ENCODE measurements around the gene PRKG2.

PRKG2 gene

GRCh38 chr4:81197864-81198524, 17.0 kb downstream of the PRKG2 start:
- no peaks in the 10 kb centered on the region for H3K9me3 ChIP-seq (ENCODE audit: control insufficient read depth in 1 of 2, low read length in 2 of 2)
- no peak overlapping the region for H3K4me3 ChIP-seq (ENCODE audit: low read depth in 1 of 2, low read length in 2 of 2)
- H3K27ac ChIP-seq (ENCODE audit: low read depth, low read length), result no peak overlapping the region
- no peaks in the 10 kb centered on the region for H3K27me3 ChIP-seq (ENCODE audit: control insufficient read depth in 1 of 2, insufficient read depth in 2 of 2, low read length in 2 of 2)
- H3K4me1 ChIP-seq (ENCODE audit: control insufficient read depth in 1 of 2, insufficient read depth in 2 of 2, low read length in 2 of 2), result no peaks in the 10 kb centered on the region
- H3K36me3 ChIP-seq (ENCODE audit: control insufficient read depth in 1 of 2, insufficient read depth in 2 of 2, low read length in 2 of 2), result no peaks in the 10 kb centered on the region
- H3K9ac ChIP-seq (ENCODE audit: low read depth in 1 of 2, low read length in 2 of 2), result no peak overlapping the region

DNA sequence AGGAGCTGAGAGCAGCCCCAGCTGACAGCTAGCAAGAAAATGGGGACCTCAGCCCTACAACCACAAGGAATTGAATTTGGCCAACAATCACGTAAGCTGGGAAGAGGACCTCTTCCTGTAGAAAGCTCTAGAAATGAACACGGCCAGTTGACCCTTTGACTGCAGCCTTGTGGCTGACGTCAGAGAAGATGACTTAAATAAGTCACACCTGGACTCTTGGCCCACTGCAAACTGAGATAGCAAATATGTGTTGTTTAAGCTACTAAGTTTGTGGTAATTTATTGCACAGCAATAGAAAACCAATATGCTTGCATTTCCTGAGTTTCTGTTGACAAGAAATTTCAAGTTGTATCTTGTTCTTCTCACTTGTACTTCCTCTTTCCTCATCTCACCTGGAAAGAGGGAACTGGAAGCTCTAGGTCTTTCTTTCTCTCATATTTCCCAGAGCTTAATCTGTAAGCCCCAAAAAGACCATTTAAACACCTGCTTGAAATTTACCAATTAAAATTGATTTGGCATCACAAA, 18.8 kb downstream of the PRKG2 start:
- no peaks in the 10 kb centered on the region for H3K9me3 ChIP-seq (ENCODE audit: control insufficient read depth in 1 of 2, low read length in 2 of 2)
- H3K4me1 ChIP-seq (ENCODE audit: control insufficient read depth in 1 of 2, insufficient read depth in 2 of 2, low read length in 2 of 2), result peaks cover 0 to 3% of the 10 kb centered on the region in 2 donors
- H3K9ac ChIP-seq (ENCODE audit: low read depth in 1 of 2, low read length in 2 of 2), result no peak overlapping the region
- no peak overlapping the region for H3K4me3 ChIP-seq (ENCODE audit: low read depth in 1 of 2, low read length in 2 of 2)
- no peak overlapping the region for H3K27ac ChIP-seq (ENCODE audit: low read depth, low read length)
- no peaks in the 10 kb centered on the region for H3K36me3 ChIP-seq (ENCODE audit: control insufficient read depth in 1 of 2, insufficient read depth in 2 of 2, low read length in 2 of 2)
- H3K27me3 ChIP-seq (ENCODE audit: control insufficient read depth in 1 of 2, insufficient read depth in 2 of 2, low read length in 2 of 2), result no peaks in the 10 kb centered on the region

GRCh38 chr4:81195475-81195874, 19.5 kb downstream of the PRKG2 start:
- peaks cover 0 to 3% of the 10 kb centered on the region in 2 donors for H3K4me1 ChIP-seq (ENCODE audit: control insufficient read depth in 1 of 2, insufficient read depth in 2 of 2, low read length in 2 of 2)
- H3K9ac ChIP-seq (ENCODE audit: low read depth in 1 of 2, low read length in 2 of 2), result no peak overlapping the region
- H3K27me3 ChIP-seq (ENCODE audit: control insufficient read depth in 1 of 2, insufficient read depth in 2 of 2, low read length in 2 of 2), result no peaks in the 10 kb centered on the region
- H3K9me3 ChIP-seq (ENCODE audit: control insufficient read depth in 1 of 2, low read length in 2 of 2), result no peaks in the 10 kb centered on the region
- no peak overlapping the region for H3K4me3 ChIP-seq (ENCODE audit: low read depth in 1 of 2, low read length in 2 of 2)
- H3K27ac ChIP-seq (ENCODE audit: low read depth, low read length), result no peak overlapping the region
- H3K36me3 ChIP-seq (ENCODE audit: control insufficient read depth in 1 of 2, insufficient read depth in 2 of 2, low read length in 2 of 2), result no peaks in the 10 kb centered on the region

DNA sequence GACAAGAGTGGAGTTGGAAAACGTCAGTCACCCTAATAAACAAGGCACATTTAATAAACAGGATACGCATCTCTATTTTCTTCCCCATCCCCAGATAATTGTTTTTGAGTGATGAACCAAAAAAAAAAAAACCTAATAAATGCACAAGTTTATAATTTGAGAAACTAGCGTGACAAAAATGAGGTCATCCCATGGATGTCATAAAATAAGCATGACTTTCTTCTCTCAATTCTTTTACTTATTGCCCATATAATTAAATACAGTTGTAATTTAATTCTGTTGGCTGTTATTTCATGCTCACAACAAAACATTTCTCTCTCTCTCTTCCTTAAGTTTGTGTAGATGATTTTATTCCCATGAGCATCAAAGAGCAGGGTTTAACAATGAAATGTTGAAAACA, 20.7 kb downstream of the PRKG2 start:
- Histone ChIP-seq H3K27ac (ENCODE audit: low read depth, low read length) (no peak overlapping the region), H3K9ac (ENCODE audit: low read depth in 1 of 2, low read length in 2 of 2) (no peak overlapping the region), H3K4me3 (ENCODE audit: low read depth in 1 of 2, low read length in 2 of 2) (no peak overlapping the region), H3K36me3 (ENCODE audit: control insufficient read depth in 1 of 2, insufficient read depth in 2 of 2, low read length in 2 of 2) (no peaks in the 10 kb centered on the region), H3K27me3 (ENCODE audit: control insufficient read depth in 1 of 2, insufficient read depth in 2 of 2, low read length in 2 of 2) (no peaks in the 10 kb centered on the region), H3K9me3 (ENCODE audit: control insufficient read depth in 1 of 2, low read length in 2 of 2) (no peaks in the 10 kb centered on the region), H3K4me1 (ENCODE audit: control insufficient read depth in 1 of 2, insufficient read depth in 2 of 2, low read length in 2 of 2) (peaks cover 0 to 3% of the 10 kb centered on the region in 2 donors)

DNA sequence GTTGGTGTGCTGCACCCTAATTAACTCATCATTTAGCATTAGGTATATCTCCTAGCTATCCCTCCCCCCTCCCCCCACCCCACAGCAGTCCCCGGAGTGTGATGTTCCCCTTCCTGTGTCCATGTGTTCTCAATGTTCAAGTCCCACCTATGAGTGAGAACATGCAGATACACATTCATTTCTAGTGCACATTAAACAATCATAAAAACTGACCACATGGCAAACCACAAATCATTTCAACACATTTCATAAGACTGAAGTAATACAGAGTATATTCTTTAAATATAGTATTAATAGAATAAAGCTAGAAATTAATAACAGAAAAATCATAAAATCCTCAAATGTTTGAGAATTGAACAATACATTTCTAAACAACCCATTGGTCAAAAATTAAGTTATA, 34.1 kb downstream of the PRKG2 start:
- Histone ChIP-seq H3K9ac (ENCODE audit: low read depth in 1 of 2, low read length in 2 of 2) (no peak overlapping the region), H3K27me3 (ENCODE audit: control insufficient read depth in 1 of 2, insufficient read depth in 2 of 2, low read length in 2 of 2) (no peaks in the 10 kb centered on the region), H3K4me1 (ENCODE audit: control insufficient read depth in 1 of 2, insufficient read depth in 2 of 2, low read length in 2 of 2) (no peaks in the 10 kb centered on the region), H3K4me3 (ENCODE audit: low read depth in 1 of 2, low read length in 2 of 2) (no peak overlapping the region), H3K27ac (ENCODE audit: low read depth, low read length) (no peak overlapping the region), H3K36me3 (ENCODE audit: control insufficient read depth in 1 of 2, insufficient read depth in 2 of 2, low read length in 2 of 2) (no peaks in the 10 kb centered on the region), H3K9me3 (ENCODE audit: control insufficient read depth in 1 of 2, low read length in 2 of 2) (no peaks in the 10 kb centered on the region)

- H3K9ac ChIP-seq (ENCODE audit: low read depth in 1 of 2, low read length in 2 of 2), result no peak overlapping the region
- no peaks in the 10 kb centered on the region for H3K36me3 ChIP-seq (ENCODE audit: control insufficient read depth in 1 of 2, insufficient read depth in 2 of 2, low read length in 2 of 2)
- H3K4me3 ChIP-seq (ENCODE audit: low read depth in 1 of 2, low read length in 2 of 2), result no peak overlapping the region
- no peaks in the 10 kb centered on the region for H3K27me3 ChIP-seq (ENCODE audit: control insufficient read depth in 1 of 2, insufficient read depth in 2 of 2, low read length in 2 of 2)
- no peaks in the 10 kb centered on the region for H3K4me1 ChIP-seq (ENCODE audit: control insufficient read depth in 1 of 2, insufficient read depth in 2 of 2, low read length in 2 of 2)
- no peaks in the 10 kb centered on the region for H3K9me3 ChIP-seq (ENCODE audit: control insufficient read depth in 1 of 2, low read length in 2 of 2)
- no peak overlapping the region for H3K27ac ChIP-seq (ENCODE audit: low read depth, low read length)
Measured at GRCh38 chr4:81179326-81179725, 35.7 kb downstream of the PRKG2 start.

DNA sequence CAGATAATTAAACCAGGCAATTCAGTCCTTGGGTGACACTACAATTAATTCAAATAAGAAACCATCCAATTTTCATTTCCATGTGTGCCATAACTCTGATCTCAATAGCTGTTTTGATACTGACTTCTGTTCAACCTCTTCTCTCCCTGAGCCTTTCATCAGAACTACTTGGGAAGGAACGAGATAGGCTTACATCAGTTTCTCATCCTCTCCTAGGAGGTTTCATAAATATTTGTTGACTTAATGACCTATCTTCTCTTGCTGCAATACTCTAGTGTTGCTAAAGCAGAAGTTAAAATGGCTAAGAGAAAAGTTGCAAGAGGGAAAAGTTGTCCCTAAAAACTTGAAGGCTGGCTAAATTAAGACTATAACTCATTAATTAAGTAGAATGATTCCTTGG, 41.8 kb downstream of the PRKG2 start:
- Histone ChIP-seq H3K4me1 (ENCODE audit: control insufficient read depth in 1 of 2, insufficient read depth in 2 of 2, low read length in 2 of 2) (no peaks in the 10 kb centered on the region), H3K36me3 (ENCODE audit: control insufficient read depth in 1 of 2, insufficient read depth in 2 of 2, low read length in 2 of 2) (no peaks in the 10 kb centered on the region), H3K4me3 (ENCODE audit: low read depth in 1 of 2, low read length in 2 of 2) (no peak overlapping the region), H3K27me3 (ENCODE audit: control insufficient read depth in 1 of 2, insufficient read depth in 2 of 2, low read length in 2 of 2) (no peaks in the 10 kb centered on the region), H3K27ac (ENCODE audit: low read depth, low read length) (no peak overlapping the region), H3K9ac (ENCODE audit: low read depth in 1 of 2, low read length in 2 of 2) (no peak overlapping the region), H3K9me3 (ENCODE audit: control insufficient read depth in 1 of 2, low read length in 2 of 2) (no peaks in the 10 kb centered on the region)

DNA sequence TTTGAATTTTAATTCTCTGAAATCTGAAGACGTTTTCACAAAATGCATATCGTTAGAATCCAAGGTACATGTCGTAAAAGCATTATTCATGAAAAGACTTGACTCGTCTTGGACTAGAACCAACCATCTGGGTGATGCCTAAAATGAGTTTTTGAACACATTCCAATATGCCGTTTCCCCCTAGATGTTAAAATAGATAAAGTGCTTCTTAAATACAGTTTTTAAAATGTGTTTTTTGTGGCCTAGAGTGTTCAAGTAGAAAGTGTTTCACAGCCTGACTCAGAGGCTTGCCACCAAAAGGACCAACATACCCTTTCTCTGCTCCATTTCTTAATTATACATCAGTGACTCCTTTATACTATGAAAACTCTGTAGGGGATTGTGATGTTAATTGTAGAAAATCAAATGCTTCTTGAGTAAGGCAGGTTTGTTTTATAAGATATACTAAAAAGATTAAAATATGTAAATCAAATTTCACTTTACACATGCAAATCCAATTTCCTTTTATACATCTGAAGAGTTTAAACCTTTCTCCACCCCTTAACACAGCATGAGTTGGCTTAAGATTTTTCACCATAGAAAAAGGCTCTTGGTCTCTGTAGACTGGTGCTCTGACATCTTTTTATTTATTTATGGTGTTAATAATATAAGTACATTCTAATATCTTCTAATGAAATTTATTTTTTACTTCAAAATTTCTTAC, 48.4 kb downstream of the PRKG2 start:
- Histone ChIP-seq H3K36me3 (ENCODE audit: control insufficient read depth in 1 of 2, insufficient read depth in 2 of 2, low read length in 2 of 2) (no peaks in the 10 kb centered on the region), H3K4me3 (ENCODE audit: low read depth in 1 of 2, low read length in 2 of 2) (no peak overlapping the region), H3K9me3 (ENCODE audit: control insufficient read depth in 1 of 2, low read length in 2 of 2) (no peaks in the 10 kb centered on the region), H3K9ac (ENCODE audit: low read depth in 1 of 2, low read length in 2 of 2) (no peak overlapping the region), H3K27me3 (ENCODE audit: control insufficient read depth in 1 of 2, insufficient read depth in 2 of 2, low read length in 2 of 2) (no peaks in the 10 kb centered on the region), H3K27ac (ENCODE audit: low read depth, low read length) (no peak overlapping the region), H3K4me1 (ENCODE audit: control insufficient read depth in 1 of 2, insufficient read depth in 2 of 2, low read length in 2 of 2) (peaks cover 0 to 15% of the 10 kb centered on the region in 2 donors)

DNA sequence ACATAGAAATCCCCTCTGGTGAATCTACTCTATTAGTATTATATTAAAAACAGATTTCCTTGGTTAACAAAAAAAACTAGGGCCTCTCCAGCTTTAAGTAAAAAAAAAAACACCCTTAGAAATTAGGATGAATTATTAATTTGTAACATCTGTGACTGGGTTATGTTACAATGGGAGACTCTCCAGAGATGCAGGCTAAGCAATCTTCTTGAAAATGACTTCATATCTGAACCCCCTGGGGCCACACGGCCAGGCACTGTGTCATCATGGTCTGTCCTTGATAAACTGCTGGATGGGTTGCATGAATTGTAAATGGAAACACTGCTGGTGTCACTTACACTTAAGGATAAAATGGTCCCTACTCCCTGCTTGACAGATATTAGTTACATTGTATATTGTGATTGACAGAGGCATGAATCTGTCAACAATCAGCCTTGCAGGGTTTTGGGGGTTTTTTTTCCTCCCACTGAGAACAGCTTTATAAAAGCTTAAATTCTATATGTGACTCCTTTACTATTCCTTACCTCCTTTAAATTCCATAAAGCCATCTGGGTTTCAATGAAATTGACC, 49.1 kb downstream of the PRKG2 start:
- Histone ChIP-seq H3K27me3 (ENCODE audit: control insufficient read depth in 1 of 2, insufficient read depth in 2 of 2, low read length in 2 of 2) (no peaks in the 10 kb centered on the region), H3K9ac (ENCODE audit: low read depth in 1 of 2, low read length in 2 of 2) (no peak overlapping the region), H3K9me3 (ENCODE audit: control insufficient read depth in 1 of 2, low read length in 2 of 2) (no peaks in the 10 kb centered on the region), H3K4me1 (ENCODE audit: control insufficient read depth in 1 of 2, insufficient read depth in 2 of 2, low read length in 2 of 2) (peaks cover 0 to 15% of the 10 kb centered on the region in 2 donors), H3K4me3 (ENCODE audit: low read depth in 1 of 2, low read length in 2 of 2) (no peak overlapping the region), H3K27ac (ENCODE audit: low read depth, low read length) (no peak overlapping the region), H3K36me3 (ENCODE audit: control insufficient read depth in 1 of 2, insufficient read depth in 2 of 2, low read length in 2 of 2) (no peaks in the 10 kb centered on the region)

- Histone ChIP-seq H3K27me3 (ENCODE audit: control insufficient read depth in 1 of 2, insufficient read depth in 2 of 2, low read length in 2 of 2) (no peaks in the 10 kb centered on the region), H3K36me3 (ENCODE audit: control insufficient read depth in 1 of 2, insufficient read depth in 2 of 2, low read length in 2 of 2) (no peaks in the 10 kb centered on the region), H3K4me1 (ENCODE audit: control insufficient read depth in 1 of 2, insufficient read depth in 2 of 2, low read length in 2 of 2) (peaks cover 0 to 15% of the 10 kb centered on the region in 2 donors), H3K27ac (ENCODE audit: low read depth, low read length) (no peak overlapping the region), H3K9me3 (ENCODE audit: control insufficient read depth in 1 of 2, low read length in 2 of 2) (no peaks in the 10 kb centered on the region), H3K4me3 (ENCODE audit: low read depth in 1 of 2, low read length in 2 of 2) (peak overlapping the region in 1 of 2 donors; percentile 4), H3K9ac (ENCODE audit: low read depth in 1 of 2, low read length in 2 of 2) (no peak overlapping the region)
Measured at GRCh38 chr4:81164623-81165416, 50.2 kb downstream of the PRKG2 start.

Data from duodenal mucosa (tissue), 2 donors.